ENCODE results near the gene ZNF276.
"Not testable (repeated sequence)": the region's sequence is repeated elsewhere in the genome, so short reads cannot be mapped to it uniquely, and the experiment has no call there.

DNA sequence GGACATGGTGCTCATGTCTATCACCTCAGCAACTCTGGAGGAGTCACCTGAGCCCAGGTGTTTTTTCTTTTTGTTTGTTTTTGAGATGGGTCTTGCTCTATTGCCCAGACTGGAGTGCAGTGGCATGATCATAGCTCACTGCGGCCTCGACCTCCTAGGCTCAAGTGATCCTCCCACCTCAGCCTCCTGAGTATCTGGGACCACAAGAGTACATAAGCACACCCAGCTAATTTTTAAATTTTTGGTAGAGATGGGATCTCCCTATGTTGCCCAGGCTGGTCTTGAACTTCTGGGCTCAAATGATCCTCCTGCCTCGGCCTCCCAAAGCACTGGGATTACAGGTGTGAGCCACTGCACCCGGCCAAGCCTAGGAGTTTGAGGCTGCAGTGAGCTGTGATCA is 31.7 kb upstream of the ZNF276 start:
- TF ChIP-seq, protein P1, sequence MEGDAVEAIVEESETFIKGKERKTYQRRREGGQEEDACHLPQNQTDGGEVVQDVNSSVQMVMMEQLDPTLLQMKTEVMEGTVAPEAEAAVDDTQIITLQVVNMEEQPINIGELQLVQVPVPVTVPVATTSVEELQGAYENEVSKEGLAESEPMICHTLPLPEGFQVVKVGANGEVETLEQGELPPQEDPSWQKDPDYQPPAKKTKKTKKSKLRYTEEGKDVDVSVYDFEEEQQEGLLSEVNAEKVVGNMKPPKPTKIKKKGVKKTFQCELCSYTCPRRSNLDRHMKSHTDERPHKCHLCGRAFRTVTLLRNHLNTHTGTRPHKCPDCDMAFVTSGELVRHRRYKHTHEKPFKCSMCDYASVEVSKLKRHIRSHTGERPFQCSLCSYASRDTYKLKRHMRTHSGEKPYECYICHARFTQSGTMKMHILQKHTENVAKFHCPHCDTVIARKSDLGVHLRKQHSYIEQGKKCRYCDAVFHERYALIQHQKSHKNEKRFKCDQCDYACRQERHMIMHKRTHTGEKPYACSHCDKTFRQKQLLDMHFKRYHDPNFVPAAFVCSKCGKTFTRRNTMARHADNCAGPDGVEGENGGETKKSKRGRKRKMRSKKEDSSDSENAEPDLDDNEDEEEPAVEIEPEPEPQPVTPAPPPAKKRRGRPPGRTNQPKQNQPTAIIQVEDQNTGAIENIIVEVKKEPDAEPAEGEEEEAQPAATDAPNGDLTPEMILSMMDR (conservative IDR thresholded peaks at IDR 0.05; ENCODE audit: low read depth, low read length), result not testable (repeated sequence)
- not testable (repeated sequence) for TF ChIP-seq EZH2 (IDR thresholded peaks at IDR 0.05; ENCODE audit: low read length, unreplicated experiment)

Data from PC-3 (cell line).